Measurements from ENCODE around the gene EPAS1. TPM values are rescaled to one million over a fixed set of nuclear protein-coding genes. Genes with fewer than 3 reads are reported as not detected.

Gene EPAS1
- total RNA-seq, 1 experiment from 2014 or later, result 77.3 TPM

GRCh38 chr2:46293466-46293865, 3.7 kb upstream of the EPAS1 start:
- Mint-ChIP-seq H3K27ac (ENCODE audit: unreplicated experiment) (no peak overlapping the region), H3K36me3 (ENCODE audit: insufficient read depth, unreplicated experiment) (peaks cover 13% of the 10 kb centered on the region), H3K27me3 (ENCODE audit: insufficient read depth, unreplicated experiment) (peaks cover 2% of the 10 kb centered on the region), H3K4me1 (ENCODE audit: low read depth, unreplicated experiment) (no peaks in the 10 kb centered on the region), H3K4me3 (ENCODE audit: unreplicated experiment) (no peak overlapping the region), H3K9me3 (ENCODE audit: unreplicated experiment) (no peaks in the 10 kb centered on the region)
- BruUV-seq (replicated peaks), result no TSS peak
- no peaks in the 10 kb centered on the region for H3K27me3 ChIP-seq (replicated peaks; ENCODE audit: control insufficient read depth, insufficient read depth, low read length)
- no peak for DNase-seq
- no peak for TF ChIP-seq CTCF (IDR thresholded peaks at IDR 0.05; ENCODE audit: insufficient read depth in 1 of 2, low read depth in 1 of 2, low read length in 1 of 2, severe bottlenecking in 1 of 2, unreplicated experiment in 1 of 2)
- intact Hi-C loops (cut with micrococcal nuclease; ENCODE audit: unreplicated experiment), result loop anchor here (10.0 kb wide), 1 partner anchor 679 kb away; the partner anchor contains the start of gene SRBD1
- ChIA-PET CTCF (interaction anchor here (0.8 to 1.6 kb wide), 9 partner anchors 9 to 300 kb away, joined by 3 to 29 read pairs (median 5); no protein-coding TSS in a partner anchor), POLR2A (no interaction called here)
- no peaks in the 10 kb centered on the region for H3K36me3 ChIP-seq (ENCODE audit: control insufficient read depth, insufficient read depth, low read length)
- H3K4me3 ChIP-seq (ENCODE audit: low read depth, low read length), result no peak overlapping the region
- H3K9me3 ChIP-seq, result no peaks in the 10 kb centered on the region
- H3K4me1 ChIP-seq, result no peaks in the 10 kb centered on the region

GRCh38 chr2:46294176-46294836, 2.9 kb upstream of the EPAS1 start:
- no peak overlapping the region for H3K4me3 Mint-ChIP-seq (ENCODE audit: unreplicated experiment)
- CTCF ChIA-PET, result interaction anchor here (0.8 to 1.6 kb wide), 14 partner anchors 10 to 301 kb away, joined by 3 to 29 read pairs (median 4); no protein-coding TSS in a partner anchor

More at GRCh38 chr2:46294176-46294836, 2.9 kb upstream of the EPAS1 start:
- H3K9me3 ChIP-seq, result no peaks in the 10 kb centered on the region
- Mint-ChIP-seq H3K4me1 (ENCODE audit: low read depth, unreplicated experiment) (peaks cover under 1% of the 10 kb centered on the region), H3K36me3 (ENCODE audit: insufficient read depth, unreplicated experiment) (peaks cover 17% of the 10 kb centered on the region), H3K27me3 (ENCODE audit: insufficient read depth, unreplicated experiment) (peaks cover 2% of the 10 kb centered on the region), H3K27ac (ENCODE audit: unreplicated experiment) (no peak overlapping the region), H3K9me3 (ENCODE audit: unreplicated experiment) (no peaks in the 10 kb centered on the region)
- no peaks in the 10 kb centered on the region for H3K36me3 ChIP-seq (ENCODE audit: control insufficient read depth, insufficient read depth, low read length)
- POLR2A ChIA-PET, result interaction anchor here (0.5 kb wide), 1 partner anchor 53 kb away, joined by 3 read pairs; no protein-coding TSS in a partner anchor
- H3K27me3 ChIP-seq (replicated peaks; ENCODE audit: control insufficient read depth, insufficient read depth, low read length), result no peaks in the 10 kb centered on the region
- peak in 1 of 2 experiments; percentile 55 for DNase-seq
- BruUV-seq (replicated peaks), result no TSS peak
- H3K4me3 ChIP-seq (ENCODE audit: low read depth, low read length), result no peak overlapping the region
- H3K4me1 ChIP-seq, result no peaks in the 10 kb centered on the region
- intact Hi-C loops (cut with micrococcal nuclease; ENCODE audit: unreplicated experiment), result loop anchor here (1.0 to 10.0 kb wide), 2 partner anchors 231 to 680 kb away; partner anchors contain the start of gene SRBD1
- TF ChIP-seq CTCF (IDR thresholded peaks at IDR 0.05; ENCODE audit: insufficient read depth in 1 of 2, low read depth in 1 of 2, low read length in 1 of 2, severe bottlenecking in 1 of 2, unreplicated experiment in 1 of 2), result peak; percentile 44 to 75
